ENCODE measurements around the gene TBL1X.

Gene TBL1X

DNA sequence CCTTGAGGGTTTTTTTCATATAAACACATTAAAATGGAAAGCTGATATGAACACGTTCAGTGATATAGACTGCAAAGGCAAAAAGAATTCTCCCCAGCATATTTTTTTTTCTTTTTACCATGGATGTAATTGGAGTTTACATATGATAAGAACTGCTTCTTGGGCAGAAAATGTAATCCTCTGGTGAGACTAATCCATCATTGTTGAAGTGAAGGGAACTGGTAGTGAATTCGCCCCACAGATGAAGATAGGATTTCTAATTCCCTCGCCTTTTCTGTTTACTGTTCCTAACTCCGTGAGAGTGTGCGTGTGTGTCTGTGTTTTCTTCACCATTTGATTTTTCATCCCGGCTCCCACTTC lies 211.9 kb downstream of the TBL1X start:
- peak overlapping the region; percentile 62 for H3K4me2 ChIP-seq (ENCODE audit: low read length)
- no peaks in the 10 kb centered on the region for H4K20me1 ChIP-seq (ENCODE audit: insufficient read depth, low read length)

DNA sequence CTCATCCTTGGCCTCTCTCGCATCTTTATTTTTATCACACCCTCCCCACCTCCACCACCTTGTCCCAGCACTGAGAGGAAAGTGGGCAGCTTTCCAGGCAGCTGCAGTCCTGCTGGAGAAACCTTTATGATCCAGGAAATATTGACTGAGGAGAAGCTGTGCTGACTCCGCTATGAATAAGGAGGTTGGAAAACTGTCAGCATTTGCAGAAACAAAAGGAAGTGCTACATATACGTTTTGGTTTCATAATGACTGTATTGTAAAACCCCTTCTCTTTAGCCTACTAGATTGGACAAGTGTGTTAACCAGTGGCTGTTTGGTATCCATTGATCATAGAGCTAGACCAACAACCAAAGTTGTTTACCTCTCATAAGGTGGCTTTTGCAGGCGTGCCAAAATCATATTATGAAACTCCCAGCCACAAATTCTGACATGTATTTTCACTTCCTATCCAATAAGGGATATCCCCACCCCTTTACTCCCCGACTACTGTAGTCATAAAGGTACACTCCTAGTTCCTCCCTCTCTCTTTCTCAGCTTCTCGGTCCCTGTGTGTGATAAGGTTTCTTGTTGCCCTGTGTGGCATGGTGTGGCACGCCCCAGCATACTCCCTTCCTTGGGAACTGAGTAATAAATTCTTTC lies 212.4 kb downstream of the TBL1X start:
- TF ChIP-seq, protein P1, sequence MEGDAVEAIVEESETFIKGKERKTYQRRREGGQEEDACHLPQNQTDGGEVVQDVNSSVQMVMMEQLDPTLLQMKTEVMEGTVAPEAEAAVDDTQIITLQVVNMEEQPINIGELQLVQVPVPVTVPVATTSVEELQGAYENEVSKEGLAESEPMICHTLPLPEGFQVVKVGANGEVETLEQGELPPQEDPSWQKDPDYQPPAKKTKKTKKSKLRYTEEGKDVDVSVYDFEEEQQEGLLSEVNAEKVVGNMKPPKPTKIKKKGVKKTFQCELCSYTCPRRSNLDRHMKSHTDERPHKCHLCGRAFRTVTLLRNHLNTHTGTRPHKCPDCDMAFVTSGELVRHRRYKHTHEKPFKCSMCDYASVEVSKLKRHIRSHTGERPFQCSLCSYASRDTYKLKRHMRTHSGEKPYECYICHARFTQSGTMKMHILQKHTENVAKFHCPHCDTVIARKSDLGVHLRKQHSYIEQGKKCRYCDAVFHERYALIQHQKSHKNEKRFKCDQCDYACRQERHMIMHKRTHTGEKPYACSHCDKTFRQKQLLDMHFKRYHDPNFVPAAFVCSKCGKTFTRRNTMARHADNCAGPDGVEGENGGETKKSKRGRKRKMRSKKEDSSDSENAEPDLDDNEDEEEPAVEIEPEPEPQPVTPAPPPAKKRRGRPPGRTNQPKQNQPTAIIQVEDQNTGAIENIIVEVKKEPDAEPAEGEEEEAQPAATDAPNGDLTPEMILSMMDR (IDR thresholded peaks at IDR 0.05; ENCODE audit: low read depth, low read length): no peak
- TF ChIP-seq EZH2phosphoT487 (IDR thresholded peaks at IDR 0.05; ENCODE audit: low read depth): no peak

More for the DNA sequence above, 211.9 kb downstream of the TBL1X start:
- Histone ChIP-seq H3K27me3 (ENCODE audit: low read depth, low read length) (no peaks in the 10 kb centered on the region), H3K36me3 (replicated peaks; ENCODE audit: low read depth, low read length) (peaks cover 58% of the 10 kb centered on the region), H3K27ac (ENCODE audit: low read length) (peak overlapping the region; percentile 98), H3K4me1 (ENCODE audit: low read length) (peaks cover 33% of the 10 kb centered on the region), H3K79me2 (ENCODE audit: low read length) (no peaks in the 10 kb centered on the region), H3K9ac (ENCODE audit: low read length) (peak overlapping the region; percentile 33; the same call in 1 of the 2 replicates), H3K9me3 (ENCODE audit: insufficient read depth, low read length) (peaks cover 28% of the 10 kb centered on the region; the same call in 1 of the 2 replicates), H2AFZ (ENCODE audit: low read depth, low read length) (no peak overlapping the region), H3K4me3 (ENCODE audit: low read length) (peak overlapping the region; percentile 46; the same call in 1 of the 2 replicates)
- TF ChIP-seq EZH2phosphoT487 (IDR thresholded peaks at IDR 0.05; ENCODE audit: low read depth): no peak
- TF ChIP-seq, protein P1 (IDR thresholded peaks at IDR 0.05; ENCODE audit: low read depth, low read length): no peak

DNA sequence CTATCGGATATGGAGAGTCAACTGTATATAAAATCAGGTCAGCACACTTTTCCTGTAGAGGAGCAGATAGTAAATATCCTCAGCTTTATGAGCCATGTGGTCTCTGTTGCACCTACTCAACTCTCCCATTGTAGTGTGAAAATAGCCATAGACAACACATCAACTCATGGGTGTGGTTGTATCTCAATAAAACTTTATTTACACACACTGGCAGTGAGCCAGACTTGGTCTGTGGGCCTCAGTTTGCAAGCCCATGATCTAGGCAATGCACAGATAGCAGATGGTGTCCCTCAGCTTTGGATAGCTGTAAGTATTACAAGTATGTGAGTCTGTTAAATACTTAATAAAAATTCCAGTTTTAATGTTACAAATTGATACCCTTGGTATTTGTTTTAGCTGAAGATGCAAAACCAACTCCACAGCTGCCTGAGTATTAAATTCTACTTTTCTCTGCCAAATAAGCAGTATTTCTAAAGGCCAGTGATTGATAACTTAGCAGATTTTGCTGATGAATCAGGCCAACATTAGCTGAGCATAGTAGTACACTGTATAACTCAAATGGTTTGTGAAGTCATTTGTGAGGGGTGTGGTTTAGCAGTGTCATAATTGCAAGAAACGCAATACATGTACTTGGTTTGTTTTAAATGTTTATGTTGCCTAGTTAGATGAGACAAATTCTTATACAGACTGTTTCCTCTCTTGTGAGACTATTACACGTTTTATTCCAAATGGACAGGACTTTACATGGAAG lies 213.5 kb downstream of the TBL1X start:
- Histone ChIP-seq H3K4me2 (ENCODE audit: low read length) (peak overlapping the region; percentile 41; the same call in 1 of the 2 replicates), H3K36me3 (replicated peaks; ENCODE audit: low read depth, low read length) (peaks cover 44% of the 10 kb centered on the region), H3K9ac (ENCODE audit: low read length) (no peak overlapping the region), H3K79me2 (ENCODE audit: low read length) (no peaks in the 10 kb centered on the region), H4K20me1 (ENCODE audit: insufficient read depth, low read length) (no peaks in the 10 kb centered on the region), H2AFZ (ENCODE audit: low read depth, low read length) (no peak overlapping the region), H3K27ac (ENCODE audit: low read length) (peak overlapping the region; percentile 98; the same call in 1 of the 2 replicates), H3K4me3 (ENCODE audit: low read length) (0 out of 2 replicates have a peak overlapping the region, but pooled peaks have one; percentile 19), H3K27me3 (ENCODE audit: low read depth, low read length) (no peaks in the 10 kb centered on the region), H3K9me3 (ENCODE audit: insufficient read depth, low read length) (peaks cover 24% of the 10 kb centered on the region; the same call in 1 of the 2 replicates), H3K4me1 (ENCODE audit: low read length) (peaks cover 23% of the 10 kb centered on the region)
- TF ChIP-seq, protein P1 (IDR thresholded peaks at IDR 0.05; ENCODE audit: low read depth, low read length): no peak
- TF ChIP-seq EZH2phosphoT487 (IDR thresholded peaks at IDR 0.05; ENCODE audit: low read depth): no peak

More for the DNA sequence above, 212.4 kb downstream of the TBL1X start:
- Histone ChIP-seq H4K20me1 (ENCODE audit: insufficient read depth, low read length) (no peaks in the 10 kb centered on the region), H3K4me1 (ENCODE audit: low read length) (peaks cover 28% of the 10 kb centered on the region), H3K4me3 (ENCODE audit: low read length) (peak overlapping the region; percentile 46; the same call in 1 of the 2 replicates), H3K27me3 (ENCODE audit: low read depth, low read length) (no peaks in the 10 kb centered on the region), H3K27ac (ENCODE audit: low read length) (peak overlapping the region; percentile 98), H3K79me2 (ENCODE audit: low read length) (no peaks in the 10 kb centered on the region), H2AFZ (ENCODE audit: low read depth, low read length) (no peak overlapping the region), H3K9me3 (ENCODE audit: insufficient read depth, low read length) (peaks cover 28% of the 10 kb centered on the region; the same call in 1 of the 2 replicates), H3K9ac (ENCODE audit: low read length) (peak overlapping the region; percentile 33; the same call in 1 of the 2 replicates), H3K36me3 (replicated peaks; ENCODE audit: low read depth, low read length) (peaks cover 56% of the 10 kb centered on the region), H3K4me2 (ENCODE audit: low read length) (peak overlapping the region; percentile 62)

DNA sequence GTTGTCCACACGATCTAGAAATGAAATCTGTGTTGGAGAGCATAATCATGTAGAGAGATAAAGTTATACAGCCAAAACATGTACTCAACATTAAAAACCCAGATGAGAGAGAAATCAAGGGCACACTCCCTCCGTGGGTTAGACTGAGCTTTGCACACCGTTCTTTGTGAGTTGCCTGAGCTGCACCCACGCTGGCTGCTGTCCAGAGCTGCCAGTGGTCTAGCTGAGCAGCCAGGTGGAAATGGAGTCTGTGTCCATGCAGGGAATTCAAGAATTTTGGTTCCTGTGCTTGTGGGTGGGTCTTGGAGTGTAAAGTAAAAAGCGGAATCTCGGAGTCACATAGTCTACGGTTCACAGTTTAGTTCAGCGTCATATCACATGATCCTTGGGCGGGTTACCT lies 216.2 kb downstream of the TBL1X start:
- H3K27me3 ChIP-seq (ENCODE audit: low read depth, low read length): no peaks in the 10 kb centered on the region
- H3K79me2 ChIP-seq (ENCODE audit: low read length): no peaks in the 10 kb centered on the region
- H2AFZ ChIP-seq (ENCODE audit: low read depth, low read length): no peak overlapping the region
- H3K4me3 ChIP-seq (ENCODE audit: low read length): no peak overlapping the region
- H3K9ac ChIP-seq (ENCODE audit: low read length): no peak overlapping the region
- TF ChIP-seq, protein P1 (IDR thresholded peaks at IDR 0.05; ENCODE audit: low read depth, low read length): no peak
- TF ChIP-seq EZH2phosphoT487 (IDR thresholded peaks at IDR 0.05; ENCODE audit: low read depth): no peak
- H3K27ac ChIP-seq (ENCODE audit: low read length): no peak overlapping the region
- peaks cover 35% of the 10 kb centered on the region for H3K36me3 ChIP-seq (replicated peaks; ENCODE audit: low read depth, low read length)
- peaks cover 23% of the 10 kb centered on the region for H3K4me1 ChIP-seq (ENCODE audit: low read length)
- no peaks in the 10 kb centered on the region for H4K20me1 ChIP-seq (ENCODE audit: insufficient read depth, low read length)
- H3K9me3 ChIP-seq (ENCODE audit: insufficient read depth, low read length): peaks cover 21% of the 10 kb centered on the region; the same call in 1 of the 2 replicates
- no peak overlapping the region for H3K4me2 ChIP-seq (ENCODE audit: low read length)
